ENCODE data around the gene HPSE2. TPM values are rescaled to one million over a fixed set of nuclear protein-coding genes. Genes with fewer than 3 reads are reported as not detected.

HPSE2 gene
- total and polyA plus RNA-seq, 2 of the 8 experiments (the other 6 are each of a cell fraction or from before 2014, with no cell fraction given) = 0.41 to 0.58 TPM

GRCh38 chr10:98831391-98831790, 404.3 kb downstream of the HPSE2 start (continued):
- TF ChIP-seq POLR2AphosphoS5 (IDR thresholded peaks at IDR 0.05; ENCODE audit: low read depth, low read length) (no peak), KDM1A (IDR thresholded peaks at IDR 0.05; ENCODE audit: borderline replicate concordance, low read length) (no peak), EZH2 (IDR thresholded peaks at IDR 0.05; ENCODE audit: low read depth, low read length, severe bottlenecking) (no peak)

All from H1 (cell line).